ENCODE results near the gene APP.
"Not testable (repeated sequence)": the region's sequence is repeated elsewhere in the genome, so short reads cannot be mapped to it uniquely, and the experiment has no call there.

The APP gene

GRCh38 chr21:26106562-26106961 is 64.0 kb downstream of the APP start:
- DNase-seq (ENCODE audit: insufficient read length, low spot score) (no peak), FAIRE-seq (no peak)

GRCh38 chr21:26105819-26106218 is 64.8 kb downstream of the APP start:
- no peak for FAIRE-seq

GRCh38 chr21:26100573-26100972 is 70.0 kb downstream of the APP start:
- DNase-seq (ENCODE audit: insufficient read length, low spot score): no peak
- no peak for FAIRE-seq

More at GRCh38 chr21:26105819-26106218, 64.8 kb downstream of the APP start:
- no peak for DNase-seq (ENCODE audit: insufficient read length, low spot score)

GRCh38 chr21:26099610-26100219 is 70.9 kb downstream of the APP start:
- FAIRE-seq (no peak), DNase-seq (ENCODE audit: insufficient read length, low spot score) (no peak)

GRCh38 chr21:26098772-26099397 is 71.7 kb downstream of the APP start:
- DNase-seq (ENCODE audit: insufficient read length, low spot score) (no peak), FAIRE-seq (no peak)

GRCh38 chr21:26097475-26097874 is 73.1 kb downstream of the APP start:
- no peak for DNase-seq (ENCODE audit: insufficient read length, low spot score)
- no peak for FAIRE-seq

GRCh38 chr21:26096494-26097371 is 73.8 kb downstream of the APP start:
- DNase-seq (ENCODE audit: insufficient read length, low spot score): no peak
- no peak for FAIRE-seq

GRCh38 chr21:26095131-26095530 is 75.4 kb downstream of the APP start:
- no peak for FAIRE-seq
- DNase-seq (ENCODE audit: insufficient read length, low spot score): no peak

GRCh38 chr21:26093122-26093521 is 77.4 kb downstream of the APP start:
- FAIRE-seq (no peak), DNase-seq (ENCODE audit: insufficient read length, low spot score) (no peak)

- FAIRE-seq (no peak), DNase-seq (ENCODE audit: insufficient read length, low spot score) (no peak)
These were observed 79.0 kb downstream of the APP start for GRCh38 chr21:26091480-26092018.

GRCh38 chr21:26089730-26090129 is 80.8 kb downstream of the APP start:
- no peak for FAIRE-seq
- DNase-seq (ENCODE audit: insufficient read length, low spot score): no peak

- FAIRE-seq (no peak), DNase-seq (ENCODE audit: insufficient read length, low spot score) (no peak)
These were observed 83.2 kb downstream of the APP start for GRCh38 chr21:26087223-26087918.

GRCh38 chr21:26085882-26086281 is 84.7 kb downstream of the APP start:
- DNase-seq (ENCODE audit: insufficient read length, low spot score) (no peak), FAIRE-seq (no peak)

- DNase-seq (ENCODE audit: insufficient read length, low spot score) (no peak), FAIRE-seq (no peak)
These were observed 85.4 kb downstream of the APP start for GRCh38 chr21:26085127-26085526.

- FAIRE-seq (no peak), DNase-seq (ENCODE audit: insufficient read length, low spot score) (no peak)
These were observed 88.0 kb downstream of the APP start for GRCh38 chr21:26082549-26082948.

GRCh38 chr21:26081175-26081760 is 89.3 kb downstream of the APP start:
- not testable (repeated sequence) for FAIRE-seq; DNase-seq (ENCODE audit: insufficient read length, low spot score)

GRCh38 chr21:26080211-26080610 is 90.4 kb downstream of the APP start:
- DNase-seq (ENCODE audit: insufficient read length, low spot score): no peak
- FAIRE-seq: no peak

GRCh38 chr21:26079366-26079765 is 91.2 kb downstream of the APP start:
- no peak for FAIRE-seq
- no peak for DNase-seq (ENCODE audit: insufficient read length, low spot score)

GRCh38 chr21:26077521-26077920 is 93.0 kb downstream of the APP start:
- FAIRE-seq: no peak

More at GRCh38 chr21:26077521-26077920, 93.0 kb downstream of the APP start:
- DNase-seq (ENCODE audit: insufficient read length, low spot score): no peak
